Endothelial cell of hepatic sinusoid (primary cell): ENCODE results near the gene LDLRAD3.

Source experiments
- in situ Hi-C: cut with HindIII; loops from 2 replicates; pipeline ENCODE4 v1.10.0; 2017; ENCODE audit warnings: low sequenced_read_pairs

LDLRAD3 gene

DNA sequence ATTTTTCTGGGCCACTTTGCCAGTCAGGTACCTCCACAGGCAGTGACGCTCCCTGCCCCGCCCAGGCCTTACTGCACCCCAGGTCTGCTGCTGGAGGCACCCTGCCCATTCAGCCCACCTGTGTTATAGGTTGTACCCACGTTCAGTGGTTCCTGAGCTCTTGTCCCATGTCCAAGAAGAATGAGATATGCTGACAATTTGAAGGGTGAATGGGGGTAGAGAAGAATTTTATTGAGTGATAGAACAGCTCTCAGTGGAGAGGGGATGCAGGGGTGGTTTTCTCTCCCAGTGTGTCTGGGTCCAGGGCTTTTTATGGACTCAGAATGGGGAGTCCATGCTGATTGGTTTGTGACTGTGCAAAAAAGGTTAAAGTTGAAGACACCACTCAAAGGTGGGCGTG lies 149.7 kb downstream of the LDLRAD3 start:
- in situ Hi-C loops = no loop called here

DNA sequence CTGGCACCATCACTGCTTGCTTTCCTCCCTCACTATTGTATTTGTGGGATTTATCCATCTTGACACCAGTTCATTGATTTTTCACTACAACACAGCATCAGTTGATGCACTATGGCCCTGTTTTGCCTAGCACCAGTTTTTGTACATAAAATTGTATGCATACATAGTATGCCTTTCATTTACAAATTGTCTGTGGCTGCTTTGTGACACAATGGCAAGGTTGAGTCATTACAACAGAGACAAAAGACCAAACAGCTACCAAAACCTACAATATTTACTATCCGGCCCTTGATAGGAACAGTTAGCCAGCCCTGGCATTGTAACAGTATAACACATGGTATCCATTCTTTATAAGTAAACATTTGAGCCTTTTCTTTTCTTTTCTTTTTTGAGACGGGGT lies 150.3 kb downstream of the LDLRAD3 start:
- in situ Hi-C loops = no loop called here

DNA sequence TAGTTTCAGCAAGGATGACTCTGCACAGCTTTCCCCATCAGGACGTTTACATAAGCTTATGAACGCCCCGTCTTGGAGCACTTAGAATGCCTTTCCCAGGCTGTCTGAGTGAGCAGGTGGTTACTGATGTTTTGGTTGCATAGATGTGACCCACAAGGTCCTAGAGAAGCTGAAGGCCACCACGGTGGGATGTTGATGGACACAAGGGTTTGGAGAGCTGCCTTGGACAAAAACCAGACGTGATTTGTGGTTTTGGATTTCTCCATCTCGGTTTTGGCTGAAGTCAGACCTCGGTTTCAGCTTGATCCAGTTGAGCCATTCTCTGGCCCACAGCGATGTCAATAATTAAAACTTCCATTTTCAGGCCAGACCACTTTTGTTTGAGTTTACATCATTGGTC lies 151.9 kb downstream of the LDLRAD3 start:
- in situ Hi-C loops = loop anchor here (5.0 kb wide), 1 partner anchor 53 kb away; no protein-coding TSS in a partner anchor

DNA sequence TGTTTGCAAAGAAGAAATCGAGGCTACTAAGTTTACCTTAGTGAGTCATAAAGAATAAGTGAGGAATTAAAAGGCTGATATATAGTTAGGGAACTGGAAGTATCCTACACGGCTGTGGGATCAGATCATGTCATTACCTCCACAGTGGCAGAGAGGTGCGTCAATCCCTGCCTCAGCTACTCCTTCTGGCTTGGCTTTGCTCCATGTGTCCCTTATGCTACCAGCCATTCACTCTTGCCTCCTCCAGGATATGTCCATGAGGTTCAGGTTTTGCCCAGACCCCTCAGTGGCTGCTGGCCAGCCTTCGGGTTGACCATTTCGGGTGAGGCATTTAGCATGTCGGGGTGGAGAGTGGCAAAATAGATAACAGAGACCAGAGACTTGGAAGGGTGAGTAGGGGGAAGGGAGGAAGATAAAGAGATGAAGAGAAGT lies 153.4 kb downstream of the LDLRAD3 start:
- in situ Hi-C loops = loop anchor here (5.0 kb wide), 1 partner anchor 55 kb away; no protein-coding TSS in a partner anchor

DNA sequence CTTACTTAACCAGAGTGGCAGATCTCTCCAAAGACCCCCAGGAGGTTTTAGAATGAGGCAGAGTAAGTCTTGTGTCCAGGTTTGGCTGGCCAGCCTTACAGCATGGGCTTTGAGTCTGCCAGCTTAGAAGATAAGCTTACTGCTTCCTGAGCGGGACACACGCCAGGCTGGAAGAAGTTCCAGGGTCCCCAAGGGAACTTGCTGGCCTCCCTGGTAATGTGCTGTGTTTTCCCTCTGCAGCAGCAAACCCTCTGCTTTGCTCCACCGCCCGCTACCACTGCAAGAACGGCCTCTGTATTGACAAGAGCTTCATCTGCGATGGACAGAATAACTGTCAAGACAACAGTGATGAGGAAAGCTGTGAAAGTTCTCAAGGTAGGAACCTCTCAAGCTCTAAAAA lies 154.2 kb downstream of the LDLRAD3 start:
- in situ Hi-C loops = loop anchor here (5.0 kb wide), 1 partner anchor 56 kb away; no protein-coding TSS in a partner anchor

DNA sequence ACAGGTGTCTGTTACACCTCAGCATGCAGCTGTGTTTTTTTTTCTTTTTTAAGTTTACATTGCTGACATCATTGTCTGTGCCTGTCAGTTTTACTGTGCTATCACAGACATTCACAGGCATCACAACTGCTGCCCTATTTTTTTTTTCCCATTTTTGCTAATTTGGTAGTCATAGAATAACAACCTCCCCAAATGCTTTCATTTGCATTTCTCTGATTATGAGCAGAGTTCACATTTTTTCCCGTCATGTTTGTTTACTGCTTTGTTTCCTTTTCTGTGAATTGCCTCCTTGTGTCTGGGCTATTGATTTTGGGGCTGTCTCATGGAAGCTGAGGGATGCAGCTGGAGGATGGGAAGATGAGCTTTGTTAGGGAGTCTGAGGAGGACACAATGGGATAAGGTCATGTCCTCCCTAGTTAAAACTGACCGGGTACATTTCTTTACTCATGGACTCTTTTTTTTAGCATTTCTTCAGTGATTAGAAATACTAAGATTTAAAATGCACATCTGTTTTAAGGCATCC lies 155.1 kb downstream of the LDLRAD3 start:
- in situ Hi-C loops = loop anchor here (5.0 kb wide), 1 partner anchor 57 kb away; no protein-coding TSS in a partner anchor

DNA sequence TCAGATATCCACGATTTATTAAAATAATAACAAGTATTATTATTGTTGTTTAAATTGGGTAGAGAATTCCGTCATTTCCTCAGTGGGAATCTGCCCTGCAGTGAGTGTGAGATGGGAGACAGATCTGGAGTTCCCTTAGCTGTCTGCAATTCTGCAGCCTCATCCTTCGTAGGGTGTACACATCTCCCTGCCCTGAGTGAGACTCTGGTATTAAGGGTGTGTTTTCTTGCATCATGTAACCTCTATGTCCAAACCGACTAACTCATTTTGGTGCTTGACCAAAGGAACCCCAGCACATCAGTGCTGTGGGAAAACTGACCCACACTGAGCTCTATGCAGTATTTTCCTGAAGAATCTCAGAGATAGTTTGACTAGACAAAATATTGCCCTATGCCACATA lies 157.6 kb downstream of the LDLRAD3 start:
- in situ Hi-C loops = no loop called here

DNA sequence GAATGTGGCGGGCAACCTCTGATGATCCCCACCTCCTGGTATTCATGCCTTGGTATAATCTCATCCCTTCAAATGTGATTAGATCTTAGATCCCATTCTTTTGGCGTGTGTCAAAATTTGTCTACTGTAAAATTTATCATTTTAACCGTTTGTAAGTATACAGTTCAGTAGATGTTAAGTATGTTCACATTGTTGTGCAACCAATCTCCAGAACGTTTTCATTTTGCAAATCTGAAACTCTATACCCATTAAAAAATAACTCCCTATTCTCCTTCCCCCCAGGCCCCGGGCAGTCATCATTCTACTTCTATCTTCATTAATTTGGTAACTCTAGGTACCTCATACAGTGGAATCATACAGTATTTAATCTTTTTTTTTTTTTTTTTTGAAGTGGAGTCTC lies 159.0 kb downstream of the LDLRAD3 start:
- in situ Hi-C loops = no loop called here

DNA sequence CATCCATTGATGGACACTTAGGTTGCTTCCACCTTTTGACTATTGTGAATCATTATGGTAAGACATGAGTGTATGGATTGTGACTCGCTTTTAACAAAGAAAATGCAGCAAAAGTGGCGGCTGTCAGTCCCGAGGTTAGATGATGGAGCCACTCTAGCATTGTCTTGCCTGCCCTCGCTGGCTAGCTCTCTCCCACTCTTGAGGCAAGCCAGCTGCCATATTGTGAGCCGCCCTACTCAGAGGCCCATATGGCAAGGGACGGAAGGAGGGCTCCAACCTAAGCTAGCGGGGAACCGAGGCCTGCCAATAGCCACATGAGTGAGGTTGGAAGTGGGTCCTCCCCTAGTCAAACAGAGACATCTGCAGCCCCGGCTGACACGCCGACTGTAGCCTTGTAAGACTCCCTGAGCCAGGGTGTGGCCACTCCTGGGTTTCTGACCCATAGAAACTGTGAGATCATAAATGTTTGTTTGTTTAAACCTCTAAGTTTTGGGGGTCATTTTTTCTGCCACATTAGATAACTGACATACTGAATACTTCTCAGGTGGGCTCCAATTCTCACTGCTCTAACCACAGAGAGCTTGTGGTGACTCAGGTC lies 160.2 kb downstream of the LDLRAD3 start:
- in situ Hi-C loops = no loop called here

DNA sequence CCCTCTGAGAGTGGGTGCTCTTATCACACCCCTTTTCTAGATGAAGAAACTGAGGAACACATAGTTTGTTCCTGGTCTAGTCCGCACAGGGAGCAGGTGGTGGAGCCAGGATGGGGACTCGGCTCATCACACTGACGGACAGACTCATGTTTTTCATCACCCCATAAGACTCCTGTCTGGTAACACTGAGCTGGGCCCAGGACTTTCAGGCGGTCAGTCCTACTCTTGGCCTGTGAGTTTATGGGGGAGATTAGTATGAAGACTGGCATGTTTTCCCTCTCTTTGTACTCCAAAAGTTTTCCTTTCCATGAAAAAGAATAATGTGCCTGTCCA lies 160.8 kb downstream of the LDLRAD3 start:
- in situ Hi-C loops = no loop called here

DNA sequence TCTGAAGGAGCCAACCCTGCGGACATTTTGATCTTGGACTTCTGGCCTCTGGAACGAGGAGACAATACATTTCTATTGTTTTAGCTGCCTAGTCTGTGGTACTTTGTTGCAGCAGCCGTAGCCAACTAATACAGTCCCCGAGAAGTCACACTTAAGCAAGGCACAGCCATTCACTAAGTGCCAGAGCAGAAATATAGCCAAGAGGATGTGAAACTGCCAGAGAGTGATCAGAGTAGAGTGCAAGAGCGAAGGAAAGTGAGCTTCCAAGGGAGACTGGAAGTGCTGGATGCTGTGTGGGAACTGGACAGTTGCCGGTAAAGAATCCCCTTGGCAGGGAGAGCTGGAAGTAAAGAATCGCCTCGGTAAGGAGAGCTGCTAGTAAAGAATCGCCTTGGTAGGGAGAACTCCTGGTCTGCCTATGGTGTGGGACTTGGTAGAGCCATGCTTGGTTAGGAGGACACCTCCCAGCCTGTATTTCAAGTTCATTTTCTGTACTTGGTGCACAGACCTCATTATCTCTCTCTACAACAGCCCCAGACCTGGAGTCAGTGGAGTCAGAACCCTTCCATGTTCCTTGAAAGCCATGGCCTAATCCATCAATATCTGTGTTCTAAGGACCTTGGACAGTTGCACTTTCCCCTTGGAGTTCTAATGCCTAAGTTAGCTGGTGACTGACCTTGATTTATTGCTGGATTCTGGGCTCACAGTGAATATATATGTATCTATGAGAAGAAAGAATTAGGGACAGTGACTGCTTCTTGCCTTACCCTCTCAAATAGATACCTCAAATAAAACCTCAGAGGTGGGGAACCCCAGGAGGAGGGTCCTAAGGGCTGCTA lies 162.1 kb downstream of the LDLRAD3 start:
- in situ Hi-C loops = no loop called here

DNA sequence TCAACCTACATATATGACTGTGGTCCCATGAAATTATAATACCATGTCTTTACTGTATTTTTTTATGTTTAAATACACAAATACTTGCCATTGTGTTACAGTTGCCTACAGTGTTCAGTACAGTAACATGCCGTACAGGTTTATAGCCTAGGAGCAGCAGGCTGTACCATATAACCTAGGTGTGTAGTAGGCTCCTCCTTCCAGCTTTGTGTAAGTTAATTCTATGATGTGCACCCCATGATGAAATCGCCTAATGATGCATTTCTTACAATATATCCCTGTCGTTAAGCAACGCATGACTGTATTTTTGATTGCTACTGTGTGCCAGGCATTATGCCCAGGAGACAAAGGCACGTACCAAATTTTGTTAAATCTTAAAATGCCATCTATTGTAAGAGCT lies 163.7 kb downstream of the LDLRAD3 start:
- in situ Hi-C loops = no loop called here

DNA sequence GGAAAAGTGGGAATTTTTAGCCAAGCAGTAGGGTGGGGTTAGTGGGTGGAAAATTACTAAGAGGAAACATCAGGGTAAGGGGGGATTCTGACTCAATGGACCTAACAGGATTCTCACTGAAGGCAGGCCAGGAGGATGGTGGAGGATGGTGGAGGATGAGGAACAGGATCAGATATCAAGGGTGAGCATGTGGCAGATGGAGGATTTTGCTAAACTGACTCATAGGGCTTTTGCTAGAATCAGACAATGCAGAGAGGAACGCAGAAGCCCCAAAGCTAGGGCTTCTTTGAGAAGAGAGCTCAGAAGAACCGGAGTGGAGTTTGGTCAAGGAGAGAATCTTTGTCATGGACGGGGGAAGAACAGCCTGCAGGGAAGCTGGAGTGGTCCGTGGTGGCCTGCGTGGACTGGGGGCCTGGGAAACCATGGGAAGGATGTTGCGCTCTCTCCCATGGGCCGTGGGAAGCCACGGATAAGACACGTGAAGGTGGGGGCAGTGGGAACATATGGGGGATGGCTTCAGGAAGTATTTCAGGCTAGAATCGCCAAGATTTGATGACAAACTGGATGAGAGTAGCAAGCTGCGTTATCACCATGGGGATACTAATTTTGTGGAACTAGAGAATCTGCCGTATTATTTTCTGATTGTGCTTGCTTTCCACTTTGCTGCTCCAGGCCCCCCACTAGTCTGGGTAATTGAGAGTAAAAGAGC lies 165.2 kb downstream of the LDLRAD3 start:
- in situ Hi-C loops = no loop called here

DNA sequence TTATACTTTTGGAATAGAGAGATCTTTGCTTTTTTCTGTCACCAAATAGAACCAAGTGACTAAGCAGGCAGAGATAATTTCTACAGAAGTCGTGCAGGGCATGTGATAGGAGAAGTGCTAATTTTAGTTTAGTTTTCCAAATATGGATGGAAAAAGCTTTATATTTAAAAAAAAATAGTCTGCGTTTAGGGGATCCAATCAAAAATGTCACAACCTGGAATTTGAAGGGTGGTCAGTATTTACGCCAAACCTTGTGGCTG lies 165.7 kb downstream of the LDLRAD3 start:
- in situ Hi-C loops = no loop called here

DNA sequence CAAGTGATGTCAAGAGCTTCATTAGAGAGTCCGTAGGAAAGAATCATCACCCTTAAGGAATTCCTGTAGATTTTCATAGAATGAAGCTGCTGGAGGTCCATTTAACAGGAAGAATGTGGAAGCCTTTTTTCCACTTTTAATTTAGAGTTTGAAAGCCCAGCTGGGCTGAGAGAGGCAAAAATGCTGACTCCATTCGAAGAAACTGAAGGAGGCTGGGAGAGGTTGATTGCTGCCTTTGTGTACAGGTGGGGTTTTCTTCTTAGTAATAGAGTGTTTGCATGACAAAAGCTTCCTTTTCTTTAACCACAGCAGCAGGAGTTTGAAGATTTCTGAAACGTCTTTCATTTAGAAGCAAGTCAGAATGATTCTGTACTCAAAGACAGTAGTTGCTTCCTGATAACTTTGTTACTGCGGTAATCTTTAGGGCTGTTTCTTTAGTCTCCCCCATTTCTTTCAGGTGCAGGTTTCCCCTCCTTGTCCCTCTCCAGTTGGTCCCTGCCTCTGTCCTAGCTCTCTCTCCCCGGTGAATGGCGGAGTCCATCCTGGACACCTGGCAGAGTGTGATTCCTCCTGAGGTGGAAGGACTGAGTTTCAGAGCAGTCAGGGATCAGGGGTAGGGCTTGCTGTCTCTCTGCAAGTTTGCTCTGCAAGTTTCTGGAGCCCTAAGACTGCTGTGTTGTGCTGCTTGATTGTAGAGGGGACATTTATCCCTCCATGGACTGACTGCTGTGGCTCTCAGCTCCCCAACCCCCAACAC lies 166.2 kb downstream of the LDLRAD3 start:
- in situ Hi-C loops = no loop called here

DNA sequence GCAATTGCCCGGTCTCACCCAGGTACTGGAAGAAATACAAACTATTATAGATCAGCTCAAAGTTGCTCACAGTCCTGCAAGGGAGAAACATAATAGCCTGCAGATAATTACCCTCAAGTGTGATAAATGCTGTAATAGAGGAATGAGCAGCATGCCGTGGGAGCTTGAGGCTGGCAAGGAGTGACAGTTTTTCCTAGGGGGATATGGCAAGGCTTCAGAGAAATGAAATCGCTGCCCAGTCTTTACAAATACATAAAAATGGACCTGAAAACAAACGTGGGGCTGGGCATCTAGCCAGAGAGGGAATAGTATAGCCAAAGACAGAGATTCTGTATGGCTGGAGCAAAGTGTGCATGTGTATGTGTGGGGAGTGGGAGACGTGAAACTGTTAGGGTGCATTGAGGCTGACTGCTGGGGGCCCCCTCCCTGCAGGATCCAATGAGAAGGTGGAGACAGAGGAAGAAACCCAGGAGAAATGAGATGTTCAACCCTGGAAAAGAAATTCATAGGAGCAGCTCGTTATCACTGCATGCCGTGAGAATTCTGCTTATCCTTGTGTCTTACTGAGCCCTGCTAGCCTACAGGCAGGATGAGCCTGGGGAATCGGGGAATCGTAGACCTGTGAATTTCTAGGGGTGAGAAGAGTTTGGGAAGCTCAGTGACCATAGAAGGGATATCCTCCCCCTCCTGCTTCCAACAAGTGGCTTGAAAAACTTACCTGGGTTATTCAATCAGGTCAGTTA lies 167.0 kb downstream of the LDLRAD3 start:
- in situ Hi-C loops = no loop called here

DNA sequence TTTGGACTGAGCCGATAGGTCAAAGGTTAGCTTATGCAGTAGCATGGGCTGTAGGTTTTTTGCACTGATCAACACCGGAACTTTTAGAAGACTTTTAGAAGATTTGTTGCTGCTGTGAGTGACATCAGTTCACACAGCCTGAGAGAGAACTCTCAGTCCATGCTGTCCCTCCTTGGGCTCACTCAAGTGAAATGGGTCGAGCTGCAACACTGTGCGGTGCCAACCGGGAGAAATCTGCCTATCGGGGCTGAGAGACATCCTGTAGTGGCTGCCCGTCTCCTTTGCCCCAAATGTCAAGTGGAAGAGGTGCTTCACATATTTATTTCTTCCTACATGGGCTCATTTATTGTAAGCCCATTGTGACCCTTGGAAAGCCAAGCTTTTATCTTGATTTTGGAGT lies 170.2 kb downstream of the LDLRAD3 start:
- in situ Hi-C loops = no loop called here

DNA sequence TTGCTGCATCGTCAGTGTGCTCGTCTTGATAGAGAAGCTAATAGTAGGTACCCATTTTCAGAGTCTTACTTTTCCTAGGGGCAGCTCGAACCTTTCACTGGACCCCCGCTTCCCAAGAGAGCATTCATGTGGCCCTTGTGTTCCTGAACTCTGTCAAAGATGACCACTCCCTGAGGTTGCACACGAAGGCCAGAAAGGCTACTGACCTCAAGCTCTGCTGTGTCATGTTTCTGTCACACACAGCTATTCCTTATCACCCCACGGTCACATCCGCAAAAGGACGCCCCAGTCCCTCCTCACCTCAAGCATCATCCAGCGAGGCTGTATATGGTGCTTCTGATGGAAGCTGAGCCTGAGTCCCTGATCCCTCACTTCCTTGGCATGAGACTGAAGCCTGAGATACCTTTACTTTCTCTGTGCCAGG lies 171.5 kb downstream of the LDLRAD3 start:
- in situ Hi-C loops = no loop called here

DNA sequence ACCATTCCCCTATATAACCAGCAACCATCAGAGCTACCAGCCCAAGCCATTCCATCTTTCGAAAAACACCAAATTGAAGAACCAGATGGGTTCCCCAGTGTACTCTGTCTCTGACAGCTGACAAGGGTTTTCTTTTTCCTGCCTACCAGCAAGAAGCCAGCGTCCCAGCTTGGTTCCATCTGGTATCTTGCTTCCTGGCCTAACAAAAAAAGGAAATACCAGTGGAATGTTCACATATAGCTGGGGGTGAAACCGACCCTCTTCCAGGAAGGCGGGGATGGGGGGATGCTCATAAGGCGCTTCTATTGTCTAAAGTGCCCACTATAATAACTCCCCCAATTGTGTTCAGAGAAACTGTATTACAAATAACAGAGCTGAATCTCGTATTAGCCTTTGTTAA lies 172.3 kb downstream of the LDLRAD3 start:
- in situ Hi-C loops = no loop called here

DNA sequence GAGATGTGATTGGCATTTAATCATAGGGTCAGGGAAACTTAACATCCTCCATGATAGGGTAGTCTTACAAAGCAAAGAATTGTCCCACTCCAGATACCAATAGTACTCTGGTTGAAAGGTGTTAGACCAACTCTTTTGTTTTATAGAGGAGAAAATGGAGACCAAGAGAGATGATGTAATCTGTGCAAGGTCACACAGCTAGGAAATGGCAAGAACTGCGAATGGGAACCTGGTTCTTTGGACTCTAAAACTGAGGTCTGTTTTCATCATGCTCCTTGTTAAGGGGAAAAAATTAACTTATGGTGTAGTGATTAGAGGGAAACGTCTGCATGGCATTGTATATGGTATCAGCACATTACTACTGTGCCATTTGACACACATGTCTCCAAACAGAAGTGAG lies 174.2 kb downstream of the LDLRAD3 start:
- in situ Hi-C loops = no loop called here
